ENCODE results near the gene KRCC1.

GRCh38 chr2:88024509-88024908 lies 31.1 kb downstream of the KRCC1 start:
- TF ChIP-seq CTCF (IDR thresholded peaks at IDR 0.05; ENCODE audit: insufficient read depth, low read length, poor library complexity, severe bottlenecking) (no peak), EZH2phosphoT487 (conservative IDR thresholded peaks at IDR 0.05; ENCODE audit: low read length) (no peak)

Data from SU-DHL-6 (cell line).